K562 (cell line): ENCODE results near the gene RGS5. TPM values are rescaled to one million over a fixed set of nuclear protein-coding genes. Genes with fewer than 3 reads are reported as not detected.

ENCODE experiments used
- ATAC-seq: fragments of 200-7000 bp; cut with Tn5 transposase; 3 replicates; pipeline ENCODE4 v1.9.1; 2020; ENCODE audit warnings: moderate library complexity
- BruUV-seq: library from RNA; stranded (reverse); fragments of 400-500 nt; replicated peaks from 2 replicates; lab custom pipeline; 2021; lab: Mats Ljungman, UMichigan
- CTCF ChIA-PET: fragments of 300-600 bp; formaldehyde crosslinking; extraction: SDS; loops from one replicate; lab custom pipeline; 2021; ENCODE audit warnings: low intra/inter-chr PET ratio; lab: Yijun Ruan, JAX
- POLR2A ChIA-PET: fragments of 300-600, 350-650 bp; sonication (Branson Sonifier 250); formaldehyde crosslinking; extraction: SDS; loops from one replicate; lab custom pipeline; 2021; ENCODE audit warnings: antibody characterized with exemption, inconsistent platforms; lab: Yijun Ruan, JAX
- DNase-seq, 4 experiments: peaks; one replicate each; pipeline versions ENCODE4 v3.0.0 to v3.0.0-alpha.2; 2011 to 2018; ENCODE audit warnings: low spot score in 3 of 4, mixed read lengths in 3 of 4; ENCODE audit errors: extremely low read depth in 1 of 4
- FAIRE-seq: peaks from 2 replicates; lab custom pipeline; 2011; peaks lifted over from hg19 to GRCh38; lab: Jason Lieb, UNC
- H2AFZ ChIP-seq: 2 replicates; pipeline ENCODE4 v1.6.0; 2011; ENCODE audit warnings: low read depth, low read length, control low read depth, inconsistent platforms
- H3K27ac ChIP-seq: fragments of 200-600 bp; 3 replicates; pipeline ENCODE4 v1.8.0; 2011; ENCODE audit warnings: low read depth, mild to moderate bottlenecking, control low read depth, inconsistent platforms, low read length, moderate library complexity, mixed read lengths; ENCODE audit errors: extremely low read depth
- H3K27me3 ChIP-seq, 2 experiments: fragments of 300-600 bp in 1 of 2; 2 replicates in 1 of 2; 3 replicates in 1 of 2; pipeline versions ENCODE4 v1.6.0 to v1.8.0; 2011; ENCODE audit warnings: inconsistent platforms in 2 of 2, low read length in 2 of 2, mild to moderate bottlenecking in 1 of 2, mixed read lengths in 1 of 2, moderate library complexity in 1 of 2; ENCODE audit not compliant: control insufficient read depth in 2 of 2, insufficient read depth in 2 of 2
- H3K36me3 ChIP-seq: fragments of 300-600 bp; 3 replicates; pipeline ENCODE4 v1.8.0; 2011; ENCODE audit warnings: mild to moderate bottlenecking, low read length, inconsistent platforms; ENCODE audit not compliant: control insufficient read depth, insufficient read depth
- H3K4me1 ChIP-seq, 2 experiments: fragments of 200-600 bp in 1 of 2; replicated peaks in 1 of 2; 2 replicates in 1 of 2; 3 replicates in 1 of 2; pipeline versions ENCODE4 v1.5.1 to v1.8.0; 2011; ENCODE audit warnings: inconsistent platforms in 2 of 2, low read length in 2 of 2, mild to moderate bottlenecking in 1 of 2, mixed read lengths in 1 of 2, moderate library complexity in 1 of 2; ENCODE audit not compliant: control insufficient read depth in 2 of 2, insufficient read depth in 2 of 2
- H3K4me2 ChIP-seq: 2 replicates; pipeline ENCODE4 v1.6.1; 2011; ENCODE audit warnings: low read length, control low read depth, inconsistent platforms, mixed read lengths; ENCODE audit not compliant: insufficient read depth
- H3K4me3 ChIP-seq: fragments of 200-600 bp; sonication (generic), shearing (Covaris generic); 2 replicates; pipeline ENCODE4 v1.5.1; 2016; ENCODE audit warnings: control low read depth, inconsistent platforms
- H3K79me2 ChIP-seq: fragments of 200-600 bp; 3 replicates; pipeline ENCODE4 v1.8.0; 2011; ENCODE audit warnings: low read length, inconsistent platforms; ENCODE audit not compliant: control insufficient read depth, insufficient read depth
- H3K9ac ChIP-seq, 2 experiments: 2 replicates each; pipeline versions ENCODE4 v1.6.0 to v1.6.1; 2011; ENCODE audit warnings: low read depth in 2 of 2, low read length in 2 of 2, control low read depth in 1 of 2, inconsistent platforms in 1 of 2, mild to moderate bottlenecking in 1 of 2, mixed read lengths in 1 of 2; ENCODE audit not compliant: insufficient read depth in 1 of 2
- H3K9me1 ChIP-seq: one replicate; pipeline ENCODE4 v1.6.0; 2011; ENCODE audit warnings: inconsistent platforms, mild to moderate bottlenecking, low read length, moderate library complexity; ENCODE audit not compliant: control insufficient read depth, insufficient read depth
- H3K9me3 ChIP-seq: replicated peaks from 2 replicates; pipeline ENCODE4 v1.5.1; 2011; ENCODE audit warnings: low read depth, low read length, inconsistent platforms; ENCODE audit not compliant: control insufficient read depth, insufficient read depth
- H4K20me1 ChIP-seq: replicated peaks from 2 replicates; pipeline ENCODE4 v1.6.1; 2011; ENCODE audit warnings: low read length, inconsistent platforms, mixed read lengths; ENCODE audit not compliant: control insufficient read depth, insufficient read depth
- AFF1 ChIP-seq, 2 experiments: fragments of 450-650 bp; IDR thresholded peaks; 2 replicates each; pipeline ENCODE4 v1.6.1; 2018; ENCODE audit warnings: mild to moderate bottlenecking in 2 of 2, low read depth in 1 of 2; ENCODE audit not compliant: partially characterized antibody in 2 of 2
- C11orf30 ChIP-seq: fragments of 450-650 bp; IDR thresholded peaks from 2 replicates; pipeline ENCODE4 v1.6.1; 2016; ENCODE audit warnings: low read depth, mild to moderate bottlenecking
- ELF1 ChIP-seq: fragments of 200-800 bp; sonication (Bioruptor generic); IDR thresholded peaks from 2 replicates; pipeline ENCODE4 v1.6.1; 2016; ENCODE audit warnings: missing genetic modification characterization, missing compliant biosample characterization
- ESRRB ChIP-seq: fragments of 250-450 bp; sonication (Bioruptor Pico); IDR thresholded peaks from 2 replicates; pipeline ENCODE4 v1.5.0; 2020; ENCODE audit warnings: mild to moderate bottlenecking, moderate library complexity, borderline replicate concordance
- EZH2 ChIP-seq: IDR thresholded peaks from 2 replicates; pipeline ENCODE4 v1.6.1; 2012; ENCODE audit warnings: low read depth, mild to moderate bottlenecking, inconsistent platforms, low read length, borderline replicate concordance
- IRF1 ChIP-seq: sonication (generic); formaldehyde crosslinking; IDR thresholded peaks from 2 replicates; pipeline ENCODE4 v1.8.0; 2022; ENCODE audit warnings: missing genetic modification reagents, mild to moderate bottlenecking, borderline replicate concordance
- KAT2B ChIP-seq: IDR thresholded peaks from one replicate; pipeline ENCODE4 v1.6.1; 2012; ENCODE audit warnings: low read depth, mild to moderate bottlenecking, control low read depth, inconsistent platforms, low read length, moderate library complexity
- MIER1 ChIP-seq: fragments of 450-650 bp; IDR thresholded peaks from 2 replicates; pipeline ENCODE4 v1.6.1; 2016; ENCODE audit warnings: antibody characterized with exemption, mild to moderate bottlenecking, low read depth
- NFATC3 ChIP-seq: fragments of 450-650 bp; IDR thresholded peaks from 2 replicates; pipeline ENCODE4 v1.6.1; 2017; ENCODE audit warnings: mild to moderate bottlenecking
- PTBP1 ChIP-seq: fragments of 200-400 bp; formaldehyde crosslinking; IDR thresholded peaks from 2 replicates; pipeline ENCODE4 v1.6.1; 2017; ENCODE audit warnings: low read depth, low read length
- RBM25 ChIP-seq: fragments of 200-400 bp; formaldehyde crosslinking; IDR thresholded peaks from 2 replicates; pipeline ENCODE4 v1.6.1; 2018; ENCODE audit warnings: low read length, low read depth, moderate library complexity; ENCODE audit not compliant: severe bottlenecking
- SMARCB1 ChIP-seq: IDR thresholded peaks from 2 replicates; pipeline ENCODE4 v1.6.1; 2011; ENCODE audit warnings: improper control_type of control experiment, low read depth; ENCODE audit not compliant: insufficient read length
- SP2 ChIP-seq: IDR thresholded peaks from 2 replicates; pipeline ENCODE4 v1.6.1; 2011; ENCODE audit warnings: mild to moderate bottlenecking, low read depth, low read length, moderate library complexity; ENCODE audit not compliant: poor library complexity, severe bottlenecking; ENCODE audit errors: extremely low read depth
- SRSF3 ChIP-seq: fragments of 200-400 bp; formaldehyde crosslinking; IDR thresholded peaks from 2 replicates; pipeline ENCODE4 v1.6.1; 2016; ENCODE audit warnings: mild to moderate bottlenecking, low read length, moderate library complexity; ENCODE audit not compliant: insufficient read depth
- ZBTB12 ChIP-seq: fragments of 250-450 bp; sonication (Bioruptor Pico); IDR thresholded peaks from 2 replicates; pipeline ENCODE4 v1.4.0; 2020
- ZNF311 ChIP-seq: fragments of 250-450 bp; sonication (Bioruptor Pico); IDR thresholded peaks from 2 replicates; pipeline ENCODE4 v1.4.0; 2020; ENCODE audit warnings: mild to moderate bottlenecking, moderate library complexity
- ZNF77 ChIP-seq: fragments of 250-450 bp; sonication (Bioruptor Pico); IDR thresholded peaks from 2 replicates; pipeline ENCODE4 v1.5.0; 2020
- WGBS: fragments of 100-300 bp; shearing (Covaris generic); methylation state at CpG from one replicate; pipeline ENCODE4 v1.1.6; 2016; ENCODE audit warnings: low coverage, mixed read lengths; ENCODE audit not compliant: insufficient coverage; ENCODE audit errors: missing lambda C conversion rate; 5-methylcytosine and 5-hydroxymethylcytosine counted together
- in situ Hi-C: fragments of 300-500 bp; cut with MboI; formaldehyde crosslinking; loops from 4 replicates; pipeline ENCODE4 v1.15.0; 2018; ENCODE audit warnings: inconsistent platforms, mixed read lengths
- intact Hi-C: fragments of 100-400 bp; cut with micrococcal nuclease; formaldehyde crosslinking; loops from 2 replicates; pipeline ENCODE4 v1.14.2; 2022
- polyA plus RNA-seq, 8 experiments: library from polyadenylated mRNA; depleted of rRNA in 4 of 8; stranded (reverse) in 5 of 8; unstranded in 3 of 8; fragments of >200 nt; fragmentation: Nextera tagmentation in 2 of 8; fragmentation: Illumina TruSeq in 1 of 8; extraction: Ambion mirVana in 2 of 8; extraction: Trizol in 1 of 8; gene quantifications; 2 replicates each; pipeline versions ENCODE4 v1.2.1 to v1.2.3, GENCODE V29; 2011 to 2014; ENCODE audit warnings: inconsistent platforms in 1 of 8, missing spikeins in 1 of 8
- total RNA-seq, 7 experiments: library from RNA; depleted of rRNA in 6 of 7; stranded (reverse); fragments of >200 nt in 6 of 7; fragmentation: Illumina TruSeq in 2 of 7; extraction: Trizol in 2 of 7; gene quantifications; 2 replicates each; pipeline versions ENCODE4 v1.2.1 to v1.2.3, GENCODE V29; 2011 to 2021; ENCODE audit warnings: low replicate concordance in 1 of 7

Gene RGS5
- total and polyA plus RNA-seq, 9 of the 15 experiments (the other 6 are each of a cell fraction or from before 2014, with no cell fraction given): 0.71 to 5.3 (median 2.4) TPM

- no peak for TF ChIP-seq AFF1 (IDR thresholded peaks at IDR 0.05; ENCODE audit: low read depth in 1 of 2, partially characterized antibody in 2 of 2)
- no peak for TF ChIP-seq RBM25
- no peak for TF ChIP-seq SMARCB1
Observed at GRCh38 chr1:163173121-163173520, 29.6 kb downstream of the RGS5 start (continued).

GRCh38 chr1:163172596-163172995, 30.1 kb downstream of the RGS5 start:
- Histone ChIP-seq H3K4me3 (no peak overlapping the region), H3K9ac (no peak overlapping the region), H4K20me1 (no peaks in the 10 kb centered on the region), H3K27ac (no peak overlapping the region), H3K9me3 (no peaks in the 10 kb centered on the region), H3K27me3 (0 out of 5 replicates have a peak, but pooled peaks cover 0 to 2% of the 10 kb centered on the region in 2 experiments), H3K9me1 (no peaks in the 10 kb centered on the region), H3K4me1 (no peaks in the 10 kb centered on the region), H2AFZ (no peak overlapping the region), H3K36me3 (no peaks in the 10 kb centered on the region), H3K4me2 (no peak overlapping the region), H3K79me2 (no peaks in the 10 kb centered on the region)
- in situ Hi-C loops: no loop called here
- DNase-seq: no peak
- intact Hi-C loops: loop anchor here (10.0 kb wide), 1 partner anchor 1118 kb away; no protein-coding TSS in a partner anchor
- ATAC-seq: no peak
- WGBS: 0% methylated on average over 2 of the region's 2 CpGs
- FAIRE-seq: no peak
- POLR2A ChIA-PET: no interaction called here
- CTCF ChIA-PET: no interaction called here
- no TSS peak for BruUV-seq
- no peak for TF ChIP-seq SP2
- no peak for TF ChIP-seq SRSF3
- TF ChIP-seq EZH2: no peak
- no peak for TF ChIP-seq ESRRB (CRISPR knock-in tag)
- no peak for TF ChIP-seq ZNF311 (CRISPR knock-in tag)
- TF ChIP-seq C11orf30: no peak
- TF ChIP-seq MIER1: no peak
- TF ChIP-seq ZNF77 (CRISPR knock-in tag): no peak
- TF ChIP-seq NFATC3: no peak
- TF ChIP-seq IRF1 (CRISPR knock-in tag): no peak
- no peak for TF ChIP-seq ELF1 (tag)
- TF ChIP-seq ZBTB12 (CRISPR knock-in tag): no peak
- no peak for TF ChIP-seq KAT2B
- TF ChIP-seq PTBP1: no peak
